Peyer's patch (tissue), 4 donors: Measurements from ENCODE around the gene CDH4. TPM values are rescaled to one million over a fixed set of nuclear protein-coding genes. Genes with fewer than 3 reads are reported as not detected.

ENCODE experiments used
- DNase-seq, 3 donors: peaks; one replicate each; pipeline ENCODE4 v3.0.0-alpha.2; 2017 to 2019
- H3K27ac ChIP-seq, 4 donors: fragments of 200-600 bp; sonication (generic); one replicate each; pipeline ENCODE4 v1.5.1; 2016 to 2019
- H3K27me3 ChIP-seq, 2 donors: fragments of 200-600 bp; sonication (generic); one replicate each; pipeline ENCODE4 v1.5.1; 2019
- H3K36me3 ChIP-seq, 3 donors: fragments of 200-600 bp; sonication (generic); one replicate each; pipeline ENCODE4 v1.5.1; 2016 to 2019
- H3K4me1 ChIP-seq, 4 donors: fragments of 200-600 bp; sonication (generic); one replicate each; pipeline ENCODE4 v1.5.1; 2016 to 2019
- H3K4me3 ChIP-seq, 4 donors: fragments of 200-600 bp; sonication (generic); 1 replicate in 3 of 4; 2 replicates in 1 of 4; pipeline ENCODE4 v1.5.1; 2016 to 2019; ENCODE audit warnings: mild to moderate bottlenecking in 1 of 4
- H3K9me3 ChIP-seq, 4 donors: fragments of 200-600 bp; sonication (generic); one replicate each; pipeline ENCODE4 v1.5.1; 2016 to 2019; ENCODE audit warnings: mild to moderate bottlenecking in 1 of 4
- CTCF ChIP-seq, 6 experiments: fragments of 450-650 bp in 4 of 6; fragments of 200-600 bp in 2 of 6; sonication (generic) in 1 of 6; IDR thresholded peaks; one replicate each; pipeline ENCODE4 v1.5.1; 2017 to 2019; ENCODE audit warnings: antibody characterized with exemption in 6 of 6, mild to moderate bottlenecking in 3 of 6, moderate library complexity in 1 of 6
- POLR2A ChIP-seq, 2 donors: fragments of 450-650 bp; IDR thresholded peaks; one replicate each; pipeline ENCODE4 v1.5.1; 2017; ENCODE audit warnings: antibody characterized with exemption in 2 of 2, mild to moderate bottlenecking in 2 of 2, moderate library complexity in 2 of 2
- total RNA-seq, 4 donors: library from RNA; depleted of rRNA; stranded (reverse); fragments of >200 nt; gene quantifications; one replicate each; pipeline ENCODE4 v1.1.0, GENCODE V29; 2016

CDH4 gene
- total RNA-seq, 4 donors from 2014 or later = 0.27 TPM; not detected in 3

GRCh38 chr20:61657721-61658377 lies 405.8 kb downstream of the CDH4 start:
- no peak for TF ChIP-seq POLR2A (IDR thresholded peaks at IDR 0.05)
- TF ChIP-seq CTCF (IDR thresholded peaks at IDR 0.05) = no peak
- Histone ChIP-seq H3K36me3 (no peaks in the 10 kb centered on the region), H3K4me1 (no peaks in the 10 kb centered on the region), H3K4me3 (no peak overlapping the region), H3K27ac (no peak overlapping the region), H3K9me3 (no peaks in the 10 kb centered on the region), H3K27me3 (no peaks in the 10 kb centered on the region)
- DNase-seq = no peak

- no peak for DNase-seq
- H3K4me3 ChIP-seq = no peak overlapping the region
- TF ChIP-seq CTCF (IDR thresholded peaks at IDR 0.05) (no peak), POLR2A (IDR thresholded peaks at IDR 0.05) (no peak)
- H3K27ac ChIP-seq = no peak overlapping the region
- no peaks in the 10 kb centered on the region for H3K27me3 ChIP-seq
- no peaks in the 10 kb centered on the region for H3K36me3 ChIP-seq
- H3K4me1 ChIP-seq = no peaks in the 10 kb centered on the region
- H3K9me3 ChIP-seq = no peaks in the 10 kb centered on the region
Measured at GRCh38 chr20:61658563-61658962, 406.5 kb downstream of the CDH4 start.

DNA sequence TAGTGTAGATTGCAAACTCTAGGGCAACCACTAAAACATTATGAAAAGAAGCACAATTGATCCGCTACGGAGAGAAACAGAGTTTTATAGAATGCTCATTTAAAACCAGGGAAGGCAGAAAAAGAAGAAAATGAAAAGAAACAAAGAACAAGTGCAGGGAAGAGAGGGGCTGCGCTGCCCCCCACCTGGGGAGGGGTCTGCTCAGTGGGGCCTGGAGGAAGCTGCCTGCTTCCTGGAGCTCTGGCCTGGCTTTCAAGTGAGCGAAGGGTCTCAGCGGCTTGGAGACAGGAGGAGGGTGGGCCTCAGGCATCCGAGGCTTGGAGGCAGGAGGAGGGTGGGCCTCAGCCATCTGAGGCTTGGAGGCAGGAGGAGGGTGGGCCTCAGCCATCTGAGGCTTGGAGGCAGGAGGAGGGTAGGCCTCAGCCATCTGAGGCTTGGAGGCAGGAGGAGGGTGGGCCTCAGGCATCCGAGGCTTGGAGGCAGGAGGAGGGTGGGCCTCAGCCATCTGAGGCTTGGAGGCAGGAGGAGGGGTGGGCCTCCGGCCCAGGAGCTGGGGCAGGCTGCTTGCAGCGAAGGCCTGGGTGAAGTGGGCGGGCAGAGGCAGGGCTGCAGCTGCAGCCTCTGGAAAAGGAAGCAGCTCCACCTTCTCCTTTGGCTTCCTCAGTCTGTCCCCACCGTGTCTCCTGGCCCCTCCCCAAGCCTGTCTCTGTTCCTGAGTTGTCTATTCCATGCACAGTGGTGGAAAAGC lies 407.4 kb downstream of the CDH4 start:
- TF ChIP-seq POLR2A (IDR thresholded peaks at IDR 0.05) = no peak
- no peak for TF ChIP-seq CTCF (IDR thresholded peaks at IDR 0.05)
- no peaks in the 10 kb centered on the region for H3K36me3 ChIP-seq
- no peaks in the 10 kb centered on the region for H3K9me3 ChIP-seq
- DNase-seq = no peak
- no peak overlapping the region for H3K27ac ChIP-seq
- H3K27me3 ChIP-seq = no peaks in the 10 kb centered on the region
- no peaks in the 10 kb centered on the region for H3K4me1 ChIP-seq
- H3K4me3 ChIP-seq = no peak overlapping the region

DNA sequence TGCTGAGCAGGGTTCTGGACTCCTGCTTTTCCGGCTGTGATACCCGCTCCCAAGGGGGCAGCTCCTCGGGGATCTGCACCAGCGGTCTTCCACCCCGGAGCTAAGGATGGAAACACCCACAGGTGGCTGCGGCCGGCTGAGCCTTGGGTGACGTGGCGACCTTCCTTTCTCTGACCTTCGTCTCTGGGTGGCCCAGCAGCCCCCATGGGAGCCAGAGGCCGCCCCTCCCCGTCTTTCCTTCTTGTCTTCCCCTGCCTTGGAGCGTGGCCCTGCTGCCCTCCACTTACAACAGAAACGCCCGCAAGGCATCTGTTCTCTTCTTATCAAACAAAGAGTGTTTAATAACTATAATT lies 407.9 kb downstream of the CDH4 start:
- no peaks in the 10 kb centered on the region for H3K9me3 ChIP-seq

DNA sequence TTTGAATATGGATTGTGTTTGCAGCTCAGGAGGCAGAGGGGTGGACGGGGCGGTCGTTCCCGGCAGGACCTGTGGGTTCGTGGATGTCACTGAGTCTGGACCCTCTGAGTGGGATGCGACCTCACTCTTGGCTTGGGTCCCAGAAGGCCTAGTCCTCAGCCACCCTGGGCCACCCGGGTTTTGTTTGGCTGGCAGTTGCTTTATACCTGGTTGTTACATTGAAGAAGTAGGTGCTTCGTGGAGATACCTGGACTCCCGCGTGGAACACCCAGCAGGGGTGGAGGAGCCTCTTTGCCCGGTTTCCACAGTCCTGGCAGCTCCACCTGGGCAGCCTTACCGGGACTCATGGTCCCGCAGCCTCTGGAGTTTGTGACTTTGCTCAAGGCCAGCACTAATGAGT lies 408.5 kb downstream of the CDH4 start:
- Histone ChIP-seq H3K4me1 (no peaks in the 10 kb centered on the region), H3K27me3 (no peaks in the 10 kb centered on the region), H3K9me3 (no peaks in the 10 kb centered on the region), H3K36me3 (no peaks in the 10 kb centered on the region), H3K27ac (no peak overlapping the region), H3K4me3 (no peak overlapping the region)
- TF ChIP-seq POLR2A (IDR thresholded peaks at IDR 0.05) (no peak), CTCF (IDR thresholded peaks at IDR 0.05) (no peak)
- no peak for DNase-seq

More for the DNA sequence above, 407.9 kb downstream of the CDH4 start:
- Histone ChIP-seq H3K36me3 (no peaks in the 10 kb centered on the region), H3K27me3 (no peaks in the 10 kb centered on the region), H3K4me3 (no peak overlapping the region), H3K27ac (no peak overlapping the region), H3K4me1 (no peaks in the 10 kb centered on the region)
- TF ChIP-seq POLR2A (IDR thresholded peaks at IDR 0.05) (no peak), CTCF (IDR thresholded peaks at IDR 0.05) (no peak)
- no peak for DNase-seq
